Jurkat, Clone E6-1 (cell line): ENCODE results near the gene PARP15.
"Not testable (repeated sequence)": the region's sequence is repeated elsewhere in the genome, so short reads cannot be mapped to it uniquely, and the experiment has no call there.

Experiments used
- DNase-seq: peaks from one replicate; pipeline ENCODE4 v3.0.0-alpha.2; 2011; ENCODE audit warnings: low read depth, low spot score
- H3K4me3 ChIP-seq: 2 replicates; pipeline ENCODE4 v1.5.1; 2011; ENCODE audit warnings: mild to moderate bottlenecking, low read length, control low read depth, moderate library complexity

PARP15 gene

GRCh38 chr3:122680475-122681283 is 103.2 kb downstream of the PARP15 start, which contains the start of gene PARP14:
PARP14 (plus strand) TSS chr3:122680839; CDS start chr3:122680884, 45 bp downstream.
- DNase-seq = peak; percentile 35
- peak within 1 kb of the TSS; percentile 75 for H3K4me3 ChIP-seq

GRCh38 chr3:122681284-122681973 is 104.0 kb downstream of the PARP15 start:
- no peak for DNase-seq
- H3K4me3 ChIP-seq = peak overlapping the region; percentile 75

- no peak for DNase-seq
- H3K4me3 ChIP-seq = no peak overlapping the region
Measured at GRCh38 chr3:122681974-122682409, 104.5 kb downstream of the PARP15 start.

GRCh38 chr3:122682778-122683411 is 105.4 kb downstream of the PARP15 start:
- not testable (repeated sequence) for DNase-seq, H3K4me3 ChIP-seq

GRCh38 chr3:122687298-122687697 is 109.8 kb downstream of the PARP15 start:
- no peak overlapping the region for H3K4me3 ChIP-seq
- no peak for DNase-seq
